Fibroblast of lung (primary cell): ENCODE results near the gene GPR4. TPM values are rescaled to one million over a fixed set of nuclear protein-coding genes. Genes with fewer than 3 reads are reported as not detected.
A peak's percentile ranks its signal among the peaks of the same experiment; 100 is the strongest.

ENCODE experiments used
- DNase-seq, 2 donors: peaks; one replicate each; pipeline versions ENCODE4 v3.0.0 to v3.0.0-alpha.2; 2010; ENCODE audit warnings: low read depth in 2 of 2
- H2AFZ ChIP-seq: 2 replicates; pipeline ENCODE4 v1.5.1; 2012; ENCODE audit warnings: low read length, control low read depth, inconsistent platforms
- H3K27ac ChIP-seq: 2 replicates; pipeline ENCODE4 v1.5.1; 2011; ENCODE audit warnings: low read length, control low read depth; ENCODE audit not compliant: insufficient read depth
- H3K27me3 ChIP-seq: 2 replicates; pipeline ENCODE4 v1.5.1; 2011; ENCODE audit warnings: mild to moderate bottlenecking, low read length; ENCODE audit not compliant: control insufficient read depth, insufficient read depth
- H3K36me3 ChIP-seq: 2 replicates; pipeline ENCODE4 v1.5.1; 2011; ENCODE audit warnings: low read length; ENCODE audit not compliant: control insufficient read depth, insufficient read depth
- H3K4me1 ChIP-seq: 2 replicates; pipeline ENCODE4 v1.5.1; 2011; ENCODE audit warnings: low read length; ENCODE audit not compliant: control insufficient read depth, insufficient read depth; ENCODE audit errors: extremely low read depth
- H3K4me2 ChIP-seq: 2 replicates; pipeline ENCODE4 v1.5.1; 2011; ENCODE audit warnings: low read length, control low read depth; ENCODE audit not compliant: insufficient read depth; ENCODE audit errors: extremely low read depth
- H3K4me3 ChIP-seq, 4 experiments: fragments of 200-600 bp in 1 of 4; sonication (generic) in 1 of 4; replicated peaks in 1 of 4; 2 replicates each; pipeline ENCODE4 v1.5.1; 2011 to 2016; ENCODE audit warnings: low read length in 4 of 4, low read depth in 3 of 4, mild to moderate bottlenecking in 3 of 4, control low read depth in 2 of 4, inconsistent platforms in 1 of 4, mixed read lengths in 1 of 4; ENCODE audit not compliant: insufficient read depth in 1 of 4; ENCODE audit errors: control extremely low read depth in 1 of 4
- H3K79me2 ChIP-seq: 2 replicates; pipeline ENCODE4 v1.5.1; 2012; ENCODE audit warnings: mild to moderate bottlenecking, low read length, inconsistent platforms; ENCODE audit not compliant: control insufficient read depth, insufficient read depth
- H3K9ac ChIP-seq: 2 replicates; pipeline ENCODE4 v1.5.1; 2011; ENCODE audit warnings: mild to moderate bottlenecking, low read length, control low read depth; ENCODE audit not compliant: insufficient read depth
- H3K9me3 ChIP-seq: 2 replicates; pipeline ENCODE4 v1.5.1; 2012; ENCODE audit warnings: low read depth, low read length; ENCODE audit not compliant: control insufficient read depth, insufficient read depth
- H4K20me1 ChIP-seq: 2 replicates; pipeline ENCODE4 v1.5.1; 2011; ENCODE audit warnings: low read length; ENCODE audit not compliant: control insufficient read depth, insufficient read depth; ENCODE audit errors: extremely low read depth
- CTCF ChIP-seq, 2 donors: IDR thresholded peaks in 1 of 2; conservative IDR thresholded peaks in 1 of 2; 1 replicate in 1 of 2; 2 replicates in 1 of 2; pipeline ENCODE4 v1.5.1; 2011 to 2012; ENCODE audit warnings: low read length in 2 of 2, control low read depth in 1 of 2, inconsistent platforms in 1 of 2, low read depth in 1 of 2, mild to moderate bottlenecking in 1 of 2
- EZH2 ChIP-seq: IDR thresholded peaks from 2 replicates; pipeline ENCODE4 v1.5.1; 2012; ENCODE audit warnings: low read length, control low read depth, mild to moderate bottlenecking; ENCODE audit errors: missing control alignments
- polyA plus RNA-seq, 2 donors: library from polyadenylated mRNA; depleted of rRNA in 1 of 2; stranded (reverse) in 1 of 2; unstranded in 1 of 2; fragments of >200 nt; gene quantifications; 2 replicates each; pipeline ENCODE4 v1.2.1, GENCODE V29; 2011 to 2012; ENCODE audit warnings: missing spikeins in 1 of 2
- total RNA-seq: library from RNA; depleted of rRNA; stranded (reverse); fragments of >200 nt; gene quantifications from 2 replicates; pipeline ENCODE4 v1.2.1, GENCODE V29; 2014

Gene GPR4
- total and polyA plus RNA-seq, 2 donors (not counting 1 experiment from before 2014, with no cell fraction given) = 0.58 TPM; not detected in 1

- Histone ChIP-seq H2AFZ (no peak overlapping the region), H3K4me2 (no peak overlapping the region), H3K27ac (no peak overlapping the region), H3K27me3 (no peaks in the 10 kb centered on the region), H4K20me1 (no peaks in the 10 kb centered on the region), H3K36me3 (no peaks in the 10 kb centered on the region), H3K4me3 (no peak overlapping the region), H3K9ac (no peak overlapping the region), H3K4me1 (peaks cover 6% of the 10 kb centered on the region), H3K9me3 (no peaks in the 10 kb centered on the region), H3K79me2 (no peaks in the 10 kb centered on the region)
- no peak for DNase-seq
- TF ChIP-seq EZH2 = no peak
- TF ChIP-seq CTCF (conservative IDR thresholded peaks at IDR 0.05 in 1 of 2, IDR thresholded peaks at IDR 0.05 in 1 of 2; ENCODE audit: low read depth in 1 of 2, low read length in 2 of 2) = no peak
These were observed 42.1 kb upstream of the GPR4 start for GRCh38 chr19:45643927-45644771.

- Histone ChIP-seq H2AFZ (no peak overlapping the region), H3K4me1 (peaks cover 11% of the 10 kb centered on the region), H3K27ac (no peak overlapping the region), H3K79me2 (peaks cover 3% of the 10 kb centered on the region), H4K20me1 (no peaks in the 10 kb centered on the region), H3K4me2 (peak overlapping the region; percentile 54), H3K9ac (no peak overlapping the region), H3K27me3 (no peaks in the 10 kb centered on the region), H3K4me3 (peak overlapping the region in 2 of 4 experiments; percentile 17 to 27), H3K36me3 (no peaks in the 10 kb centered on the region), H3K9me3 (no peaks in the 10 kb centered on the region)
- DNase-seq = peak; percentile 63 to 79
- TF ChIP-seq CTCF (conservative IDR thresholded peaks at IDR 0.05 in 1 of 2, IDR thresholded peaks at IDR 0.05 in 1 of 2; ENCODE audit: low read depth in 1 of 2, low read length in 2 of 2) = peak; percentile 99
- no peak for TF ChIP-seq EZH2
These were observed 41.3 kb upstream of the GPR4 start for GRCh38 chr19:45643024-45643926.
